ENCODE measurements around the gene GPAT3.

GRCh38 chr4:83504503-83504902 lies 31.4 kb upstream of the GPAT3 start:
- TF ChIP-seq EZH2phosphoT487 (IDR thresholded peaks at IDR 0.05; ENCODE audit: borderline replicate concordance): no peak
- TF ChIP-seq, protein P1, sequence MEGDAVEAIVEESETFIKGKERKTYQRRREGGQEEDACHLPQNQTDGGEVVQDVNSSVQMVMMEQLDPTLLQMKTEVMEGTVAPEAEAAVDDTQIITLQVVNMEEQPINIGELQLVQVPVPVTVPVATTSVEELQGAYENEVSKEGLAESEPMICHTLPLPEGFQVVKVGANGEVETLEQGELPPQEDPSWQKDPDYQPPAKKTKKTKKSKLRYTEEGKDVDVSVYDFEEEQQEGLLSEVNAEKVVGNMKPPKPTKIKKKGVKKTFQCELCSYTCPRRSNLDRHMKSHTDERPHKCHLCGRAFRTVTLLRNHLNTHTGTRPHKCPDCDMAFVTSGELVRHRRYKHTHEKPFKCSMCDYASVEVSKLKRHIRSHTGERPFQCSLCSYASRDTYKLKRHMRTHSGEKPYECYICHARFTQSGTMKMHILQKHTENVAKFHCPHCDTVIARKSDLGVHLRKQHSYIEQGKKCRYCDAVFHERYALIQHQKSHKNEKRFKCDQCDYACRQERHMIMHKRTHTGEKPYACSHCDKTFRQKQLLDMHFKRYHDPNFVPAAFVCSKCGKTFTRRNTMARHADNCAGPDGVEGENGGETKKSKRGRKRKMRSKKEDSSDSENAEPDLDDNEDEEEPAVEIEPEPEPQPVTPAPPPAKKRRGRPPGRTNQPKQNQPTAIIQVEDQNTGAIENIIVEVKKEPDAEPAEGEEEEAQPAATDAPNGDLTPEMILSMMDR (conservative IDR thresholded peaks at IDR 0.05; ENCODE audit: low read length): no peak
